ENCODE measurements around the gene CYP3A5. TPM values are rescaled to one million over a fixed set of nuclear protein-coding genes. Genes with fewer than 3 reads are reported as not detected.
A peak's percentile ranks its signal among the peaks of the same experiment; 100 is the strongest.

Gene CYP3A5
- total and polyA plus RNA-seq, 2 of the 13 experiments (the other 11 are each of a cell fraction or from before 2014, with no cell fraction given) = 5.7 to 9.3 TPM

GRCh38 chr7:99625321-99625720, 54.5 kb downstream of the CYP3A5 start:
- Histone ChIP-seq H3K4me1 (ENCODE audit: insufficient read depth, low read length) (no peaks in the 10 kb centered on the region), H4K20me1 (ENCODE audit: insufficient read depth, low read length) (no peaks in the 10 kb centered on the region), H3K9ac (ENCODE audit: insufficient read depth, low read depth, low read length) (no peak overlapping the region), H3K27me3 (ENCODE audit: control insufficient read depth in 1 of 2, insufficient read depth in 2 of 2, low read length in 2 of 2) (no peaks in the 10 kb centered on the region), H3K79me2 (ENCODE audit: insufficient read depth, low read length) (no peaks in the 10 kb centered on the region), H2AFZ (ENCODE audit: low read length) (no peak overlapping the region), H3K9me3 (ENCODE audit: low read length) (no peaks in the 10 kb centered on the region), H3K4me3 (replicated peaks in 1 of 3; ENCODE audit: insufficient read depth in 1 of 3, low read depth in 2 of 3, low read length in 3 of 3) (no peak overlapping the region), H3K36me3 (replicated peaks in 1 of 2; ENCODE audit: control insufficient read depth in 1 of 2, insufficient read depth in 2 of 2, low read length in 2 of 2) (peaks cover 50 to 96% of the 10 kb centered on the region in 2 experiments), H3K27ac (ENCODE audit: extremely low read length, insufficient read depth, low read length) (no peak overlapping the region), H3K4me2 (ENCODE audit: low read depth, low read length) (no peak overlapping the region)
- FAIRE-seq (no peak), DNase-seq (ENCODE audit: low spot score) (no peak), ATAC-seq (no peak)
- ChIA-PET POLR2A (no interaction called here), CTCF (ENCODE audit: low intra/inter-chr PET ratio, low total read pairs) (no interaction called here)
- in situ Hi-C loops (cut with HindIII; ENCODE audit: extremely low pct_ligation_motif_present, low pct_unique_long_range_greater_than_20kb) (no loop called here), intact Hi-C loops (cut with micrococcal nuclease; ENCODE audit: unreplicated experiment) (no loop called here)
- WGBS (ENCODE audit: low lambda C conversion rate) = 97% methylated on average over 5 of the region's 5 CpGs
- BruUV-seq (replicated peaks) = no TSS peak
- no peak for TF ChIP-seq HINFP (CRISPR knock-in tag; IDR thresholded peaks at IDR 0.05; ENCODE audit: low read depth)
- no peak for TF ChIP-seq TBL1XR1 (IDR thresholded peaks at IDR 0.05; ENCODE audit: borderline replicate concordance, low read length, partially characterized antibody)
- no peak for TF ChIP-seq TARDBP (CRISPR knock-in tag; IDR thresholded peaks at IDR 0.05)
- TF ChIP-seq ZNF510 (CRISPR knock-in tag; IDR thresholded peaks at IDR 0.05; ENCODE audit: low read depth) = no peak
- TF ChIP-seq THYN1 (CRISPR knock-in tag; IDR thresholded peaks at IDR 0.05; ENCODE audit: borderline replicate concordance, low read depth) = no peak

- POLR2A ChIA-PET = no interaction called here
- peak; percentile 38; the same call in 1 of the 2 replicates for TF ChIP-seq RBFOX2 (IDR thresholded peaks at IDR 0.05; ENCODE audit: low read depth, low read length)
- peak; percentile 74 for TF ChIP-seq AGO2 (optimal IDR thresholded peaks at IDR 0.05; ENCODE audit: low read depth, low read length)
- TF ChIP-seq DPF2 (CRISPR knock-in tag; IDR thresholded peaks at IDR 0.05; ENCODE audit: borderline replicate concordance, low read depth) = no peak
- BruUV-seq (replicated peaks) = no TSS peak
- H3K9me3 ChIP-seq (ENCODE audit: low read length) = no peaks in the 10 kb centered on the region
- in situ Hi-C loops (cut with HindIII; ENCODE audit: extremely low pct_ligation_motif_present, low pct_unique_long_range_greater_than_20kb) = no loop called here
- intact Hi-C loops (cut with micrococcal nuclease; ENCODE audit: unreplicated experiment) = no loop called here
- peaks cover 48 to 96% of the 10 kb centered on the region in 2 experiments for H3K36me3 ChIP-seq (replicated peaks in 1 of 2; ENCODE audit: control insufficient read depth in 1 of 2, insufficient read depth in 2 of 2, low read length in 2 of 2)
- H3K9ac ChIP-seq (ENCODE audit: insufficient read depth, low read depth, low read length) = no peak overlapping the region
- ATAC-seq = no peak
- H3K27me3 ChIP-seq (ENCODE audit: control insufficient read depth in 1 of 2, insufficient read depth in 2 of 2, low read length in 2 of 2) = no peaks in the 10 kb centered on the region
- no peak overlapping the region for H3K27ac ChIP-seq (ENCODE audit: extremely low read length, insufficient read depth, low read length)
- no peaks in the 10 kb centered on the region for H4K20me1 ChIP-seq (ENCODE audit: insufficient read depth, low read length)
- no peak overlapping the region for H2AFZ ChIP-seq (ENCODE audit: low read length)
- FAIRE-seq = no peak
- no peak for DNase-seq (ENCODE audit: low spot score)
- WGBS (ENCODE audit: low lambda C conversion rate) = 98% methylated on average over 16 of the region's 16 CpGs
- no peaks in the 10 kb centered on the region for H3K4me1 ChIP-seq (ENCODE audit: insufficient read depth, low read length)
- CTCF ChIA-PET (ENCODE audit: low intra/inter-chr PET ratio, low total read pairs) = no interaction called here
- H3K79me2 ChIP-seq (ENCODE audit: insufficient read depth, low read length) = peaks cover under 1% of the 10 kb centered on the region
- H3K4me3 ChIP-seq (replicated peaks in 1 of 3; ENCODE audit: insufficient read depth in 1 of 3, low read depth in 2 of 3, low read length in 3 of 3) = no peak overlapping the region
- no peak overlapping the region for H3K4me2 ChIP-seq (ENCODE audit: low read depth, low read length)
Observed at GRCh38 chr7:99624484-99624883, 55.3 kb downstream of the CYP3A5 start.

All from HepG2 (cell line).